VCaP (cell line): ENCODE measurements around the gene ECHS1.
"Not testable (repeated sequence)": the region's sequence is repeated elsewhere in the genome, so short reads cannot be mapped to it uniquely, and the experiment has no call there.

Source experiments
- H3K27ac ChIP-seq: fragments of 450-650 bp; 2 replicates; pipeline ENCODE4 v1.5.1; 2017
- TF ChIP-seq, protein P1 (sequence below): fragments of 450-650 bp; conservative IDR thresholded peaks from 2 replicates; pipeline ENCODE4 v1.5.1; 2017; ENCODE audit warnings: mild to moderate bottlenecking, moderate library complexity

Gene ECHS1

GRCh38 chr10:133379801-133380666, 6.9 kb upstream of the ECHS1 start:
- TF ChIP-seq, protein P1, sequence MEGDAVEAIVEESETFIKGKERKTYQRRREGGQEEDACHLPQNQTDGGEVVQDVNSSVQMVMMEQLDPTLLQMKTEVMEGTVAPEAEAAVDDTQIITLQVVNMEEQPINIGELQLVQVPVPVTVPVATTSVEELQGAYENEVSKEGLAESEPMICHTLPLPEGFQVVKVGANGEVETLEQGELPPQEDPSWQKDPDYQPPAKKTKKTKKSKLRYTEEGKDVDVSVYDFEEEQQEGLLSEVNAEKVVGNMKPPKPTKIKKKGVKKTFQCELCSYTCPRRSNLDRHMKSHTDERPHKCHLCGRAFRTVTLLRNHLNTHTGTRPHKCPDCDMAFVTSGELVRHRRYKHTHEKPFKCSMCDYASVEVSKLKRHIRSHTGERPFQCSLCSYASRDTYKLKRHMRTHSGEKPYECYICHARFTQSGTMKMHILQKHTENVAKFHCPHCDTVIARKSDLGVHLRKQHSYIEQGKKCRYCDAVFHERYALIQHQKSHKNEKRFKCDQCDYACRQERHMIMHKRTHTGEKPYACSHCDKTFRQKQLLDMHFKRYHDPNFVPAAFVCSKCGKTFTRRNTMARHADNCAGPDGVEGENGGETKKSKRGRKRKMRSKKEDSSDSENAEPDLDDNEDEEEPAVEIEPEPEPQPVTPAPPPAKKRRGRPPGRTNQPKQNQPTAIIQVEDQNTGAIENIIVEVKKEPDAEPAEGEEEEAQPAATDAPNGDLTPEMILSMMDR = no peak
- H3K27ac ChIP-seq = peak overlapping the region; percentile 44; the same call in 1 of the 2 replicates

- H3K27ac ChIP-seq = peak within 1 kb of the TSS; percentile 44; the same call in 1 of the 2 replicates
Measured at GRCh38 chr10:133379152-133379800, 6.1 kb upstream of the ECHS1 start, which contains the start of gene PAOX. TSS of gene PAOX (plus strand) at chr10:133379262. CDS start at chr10:133379317, 55 bp downstream.

GRCh38 chr10:133378251-133379096, 5.3 kb upstream of the ECHS1 start:
- TF ChIP-seq, protein P1 = no peak
- H3K27ac ChIP-seq = peak overlapping the region; percentile 40; the same call in 1 of the 2 replicates

More at GRCh38 chr10:133379152-133379800, 6.1 kb upstream of the ECHS1 start, which contains the start of gene PAOX:
- TF ChIP-seq, protein P1 = no peak

DNA sequence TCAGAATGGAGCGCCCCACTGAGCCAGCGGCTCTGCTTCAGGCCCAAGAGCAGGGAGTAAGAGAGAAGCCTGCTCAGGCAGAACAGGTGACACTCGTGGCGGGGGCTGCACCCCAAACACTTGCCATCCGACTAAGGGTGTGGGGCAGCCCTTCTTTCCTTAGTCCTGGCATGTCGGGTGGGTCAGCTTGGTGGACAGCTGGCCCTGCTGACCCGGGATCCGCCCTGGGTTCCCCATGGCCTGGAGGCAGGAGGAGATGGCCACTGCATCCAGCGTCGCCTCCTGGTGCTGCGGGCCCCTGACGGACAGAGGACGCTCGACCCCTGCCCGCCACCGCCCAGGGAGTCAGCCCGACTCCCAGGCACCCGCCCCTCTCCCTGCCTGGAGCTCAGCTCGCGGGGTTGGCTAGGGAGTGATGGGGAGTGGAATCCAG, 4.7 kb upstream of the ECHS1 start:
- TF ChIP-seq, protein P1 = no peak
- H3K27ac ChIP-seq = peak overlapping the region; percentile 40; the same call in 1 of the 2 replicates

- TF ChIP-seq, protein P1 = no peak
- H3K27ac ChIP-seq = no peak overlapping the region
Measured at GRCh38 chr10:133377025-133377817, 4.1 kb upstream of the ECHS1 start.

GRCh38 chr10:133376183-133376582, 3.0 kb upstream of the ECHS1 start:
- not testable (repeated sequence) for H3K27ac ChIP-seq
